Bronchial epithelial cell (primary cell): ENCODE measurements around the gene RBM34. TPM values are rescaled to one million over a fixed set of nuclear protein-coding genes. Genes with fewer than 3 reads are reported as not detected.

Experiments
- DNase-seq: peaks from one replicate; pipeline ENCODE4 v3.0.0-alpha.2; 2010; ENCODE audit warnings: low read depth
- FAIRE-seq: peaks from 2 replicates; lab custom pipeline; 2011; peaks lifted over from hg19 to GRCh38; lab: Jason Lieb, UNC
- H3K27me3 ChIP-seq: 2 replicates; pipeline ENCODE4 v1.5.1; 2011; ENCODE audit warnings: low read length; ENCODE audit not compliant: control insufficient read depth, insufficient read depth
- H3K36me3 ChIP-seq: 2 replicates; pipeline ENCODE4 v1.5.1; 2011; ENCODE audit warnings: low read length; ENCODE audit not compliant: control insufficient read depth, insufficient read depth
- H3K4me3 ChIP-seq: 2 replicates; pipeline ENCODE4 v1.5.1; 2011; ENCODE audit warnings: mild to moderate bottlenecking, low read depth, low read length, control low read depth
- CTCF ChIP-seq: IDR thresholded peaks from 2 replicates; pipeline ENCODE4 v1.5.1; 2011; ENCODE audit warnings: mild to moderate bottlenecking, moderate library complexity, low read length, control low read depth, inconsistent platforms; ENCODE audit not compliant: insufficient read depth, severe bottlenecking
- total RNA-seq: library from RNA; depleted of rRNA; stranded (reverse); fragments of >200 nt; gene quantifications from 2 replicates; pipeline ENCODE4 v1.2.1, GENCODE V29; 2014

The RBM34 gene
- total RNA-seq, 1 donor from 2014 or later: 60.6 TPM

GRCh38 chr1:235102993-235103411 lies 58.0 kb downstream of the RBM34 start:
- TF ChIP-seq CTCF: no peak
- H3K36me3 ChIP-seq: peaks cover 3% of the 10 kb centered on the region
- no peak for DNase-seq
- FAIRE-seq: no peak
- H3K4me3 ChIP-seq: no peak overlapping the region
- H3K27me3 ChIP-seq: no peaks in the 10 kb centered on the region

GRCh38 chr1:235102259-235102582 lies 58.8 kb downstream of the RBM34 start:
- H3K27me3 ChIP-seq: no peaks in the 10 kb centered on the region
- no peak for TF ChIP-seq CTCF
- no peaks in the 10 kb centered on the region for H3K36me3 ChIP-seq
- DNase-seq: no peak
- no peak for FAIRE-seq
- no peak overlapping the region for H3K4me3 ChIP-seq

GRCh38 chr1:235101558-235102258 lies 59.3 kb downstream of the RBM34 start:
- Histone ChIP-seq H3K27me3 (no peaks in the 10 kb centered on the region), H3K4me3 (no peak overlapping the region), H3K36me3 (no peaks in the 10 kb centered on the region)
- DNase-seq (no peak), FAIRE-seq (no peak)
- no peak for TF ChIP-seq CTCF

- no peaks in the 10 kb centered on the region for H3K36me3 ChIP-seq
- TF ChIP-seq CTCF: no peak
- FAIRE-seq (no peak), DNase-seq (no peak)
- no peak overlapping the region for H3K4me3 ChIP-seq
- H3K27me3 ChIP-seq: no peaks in the 10 kb centered on the region
Observed at GRCh38 chr1:235100194-235100772, 60.8 kb downstream of the RBM34 start.

- no peak overlapping the region for H3K4me3 ChIP-seq
- H3K36me3 ChIP-seq: no peaks in the 10 kb centered on the region
- TF ChIP-seq CTCF: no peak
- no peak for DNase-seq
- FAIRE-seq: no peak
- no peaks in the 10 kb centered on the region for H3K27me3 ChIP-seq
Observed at GRCh38 chr1:235098991-235099390, 62.1 kb downstream of the RBM34 start.
